Activated CD8-positive, alpha-beta T cell treated with anti-CD3 and anti-CD28 coated beads for 36 hours (primary cell): Measurements from ENCODE around the gene MRO. TPM values are rescaled to one million over a fixed set of nuclear protein-coding genes. Genes with fewer than 3 reads are reported as not detected.
"Not testable (repeated sequence)": the region's sequence is repeated elsewhere in the genome, so short reads cannot be mapped to it uniquely, and the experiment has no call there.

ENCODE experiments used
- ATAC-seq: fragments of 200-7000 bp; cut with Tn5 transposase; one replicate; pipeline ENCODE4 v1.10.0; 2021; ENCODE audit warnings: mild to moderate bottlenecking, moderate library complexity
- CTCF ChIA-PET: fragments of 350-600 bp; sonication (Branson Sonifier 250); formaldehyde crosslinking; loops from one replicate; lab custom pipeline; 2021; ENCODE audit warnings: antibody characterized with exemption; lab: Charles Lee
- POLR2A ChIA-PET: fragments of 350-600 bp; sonication (Branson Sonifier 250); formaldehyde crosslinking; loops from one replicate; lab custom pipeline; 2021; ENCODE audit warnings: antibody characterized with exemption; lab: Charles Lee
- DNase-seq: peaks from one replicate; pipeline ENCODE4 v3.0.0-alpha.2; 2020
- H3K27ac Mint-ChIP-seq: one replicate; pipeline ENCODE4 v1.8.0; 2021; ENCODE audit warnings: mild to moderate bottlenecking, mixed read lengths
- H3K27me3 Mint-ChIP-seq: one replicate; pipeline ENCODE4 v1.8.0; 2021; ENCODE audit warnings: mixed read lengths
- H3K36me3 Mint-ChIP-seq: one replicate; pipeline ENCODE4 v1.8.0; 2021; ENCODE audit warnings: low read depth, mixed read lengths
- H3K4me1 Mint-ChIP-seq: one replicate; pipeline ENCODE4 v1.8.0; 2021; ENCODE audit warnings: low read depth, mixed read lengths
- H3K4me3 Mint-ChIP-seq: one replicate; pipeline ENCODE4 v1.8.0; 2021; ENCODE audit warnings: mild to moderate bottlenecking, moderate library complexity, mixed read lengths
- H3K9me3 Mint-ChIP-seq: one replicate; pipeline ENCODE4 v1.8.0; 2021; ENCODE audit warnings: mixed read lengths
- CTCF ChIP-seq: fragments of 200-600 bp; IDR thresholded peaks from one replicate; pipeline ENCODE4 v1.8.0; 2022; ENCODE audit warnings: antibody characterized with exemption, mild to moderate bottlenecking
- intact Hi-C: fragments of 100-400 bp; cut with micrococcal nuclease; formaldehyde crosslinking; loops from one replicate; pipeline ENCODE4 v1.10.0; 2022
- total RNA-seq, 2 experiments: library from RNA; stranded (reverse); gene quantifications; one replicate each; pipeline ENCODE4 v1.2.3, GENCODE V29; 2021

MRO gene
- total RNA-seq, 2 experiments from 2014 or later, result not detected

- no peak overlapping the region for H3K4me3 Mint-ChIP-seq
- intact Hi-C loops, result no loop called here
- H3K9me3 Mint-ChIP-seq, result no peaks in the 10 kb centered on the region
- peaks cover 3% of the 10 kb centered on the region for H3K27me3 Mint-ChIP-seq
- H3K27ac Mint-ChIP-seq, result no peak overlapping the region
- ChIA-PET POLR2A (no interaction called here), CTCF (interaction anchor here (4.0 kb wide), 1 partner anchor 19 kb away, joined by 13 read pairs; the partner anchor contains the start of gene MRO)
- no peaks in the 10 kb centered on the region for H3K36me3 Mint-ChIP-seq
- no peak for ATAC-seq
- H3K4me1 Mint-ChIP-seq, result peaks cover 3% of the 10 kb centered on the region
- no peak for TF ChIP-seq CTCF
- DNase-seq, result no peak
These were observed 19.5 kb upstream of the MRO start for GRCh38 chr18:50839341-50839740.

- H3K9me3 Mint-ChIP-seq, result no peaks in the 10 kb centered on the region
- CTCF ChIA-PET, result no interaction called here
- no peak overlapping the region for H3K27ac Mint-ChIP-seq
- no peaks in the 10 kb centered on the region for H3K36me3 Mint-ChIP-seq
- no peak for ATAC-seq
- no peak for DNase-seq
- POLR2A ChIA-PET, result no interaction called here
- no peak for TF ChIP-seq CTCF
- intact Hi-C loops, result no loop called here
- peaks cover 5% of the 10 kb centered on the region for H3K27me3 Mint-ChIP-seq
- H3K4me1 Mint-ChIP-seq, result peaks cover 3% of the 10 kb centered on the region
- H3K4me3 Mint-ChIP-seq, result no peak overlapping the region
These were observed 16.7 kb upstream of the MRO start for GRCh38 chr18:50836521-50836957.

GRCh38 chr18:50833496-50833895, 13.7 kb upstream of the MRO start:
- H3K27me3 Mint-ChIP-seq, H3K4me3 Mint-ChIP-seq, DNase-seq, H3K27ac Mint-ChIP-seq, H3K9me3 Mint-ChIP-seq, H3K4me1 Mint-ChIP-seq, ATAC-seq, intact Hi-C loops, H3K36me3 Mint-ChIP-seq: not testable (repeated sequence)
- ChIA-PET CTCF (interaction anchor here (3.8 kb wide), 1 partner anchor 13 kb away, joined by 15 read pairs; the partner anchor contains the start of gene MRO), POLR2A (interaction anchor here (1.0 to 2.8 kb wide), 2 partner anchors 13 to 45 kb away, joined by 3 to 7 read pairs; partner anchors contain the start of gene ME2)

GRCh38 chr18:50832754-50833153, 12.9 kb upstream of the MRO start:
- no peak for ATAC-seq
- Mint-ChIP-seq H3K27ac (no peak overlapping the region), H3K4me3 (no peak overlapping the region), H3K36me3 (no peaks in the 10 kb centered on the region), H3K9me3 (no peaks in the 10 kb centered on the region), H3K27me3 (peaks cover 4% of the 10 kb centered on the region), H3K4me1 (peaks cover 3% of the 10 kb centered on the region)
- POLR2A ChIA-PET, result interaction anchor here (2.8 kb wide), 1 partner anchor 46 kb away, joined by 7 read pairs; the partner anchor contains the start of gene ME2
- DNase-seq, result no peak
- no peak for TF ChIP-seq CTCF
- intact Hi-C loops, result no loop called here
- CTCF ChIA-PET, result interaction anchor here (3.8 kb wide), 1 partner anchor 12 kb away, joined by 15 read pairs; the partner anchor contains the start of gene MRO

- CTCF ChIA-PET, result interaction anchor here (0.7 to 1.7 kb wide), 2 partner anchors 10 kb away, joined by 3 to 5 read pairs; partner anchors contain the start of gene MRO
- POLR2A ChIA-PET, result no interaction called here
- no peaks in the 10 kb centered on the region for H3K36me3 Mint-ChIP-seq
These were observed 10.7 kb upstream of the MRO start for GRCh38 chr18:50830544-50830943.

More at GRCh38 chr18:50830544-50830943, 10.7 kb upstream of the MRO start:
- Mint-ChIP-seq H3K4me1 (no peaks in the 10 kb centered on the region), H3K9me3 (no peaks in the 10 kb centered on the region), H3K4me3 (no peak overlapping the region), H3K27ac (no peak overlapping the region), H3K27me3 (peaks cover 2% of the 10 kb centered on the region)
- DNase-seq, result no peak
- intact Hi-C loops, result no loop called here
- TF ChIP-seq CTCF, result no peak
- no peak for ATAC-seq
